Activated CD8-positive, alpha-beta memory T cell treated with anti-CD3 and anti-CD28 coated beads for 48 hours (primary cell): ENCODE measurements around the gene MARVELD1.

ENCODE experiments used
- DNase-seq, 3 experiments: peaks; one replicate each; pipeline ENCODE4 v3.0.0-alpha.2; 2020; ENCODE audit warnings: low read depth in 2 of 3, low spot score in 2 of 3

The MARVELD1 gene

GRCh38 chr10:97721871-97722780 lies 8.6 kb downstream of the MARVELD1 start:
- no peak for DNase-seq

- DNase-seq, result no peak
These were observed 9.5 kb downstream of the MARVELD1 start for GRCh38 chr10:97723001-97723400.

- no peak for DNase-seq
These were observed 10.9 kb downstream of the MARVELD1 start for GRCh38 chr10:97724341-97724941.

GRCh38 chr10:97726636-97727178 lies 13.2 kb downstream of the MARVELD1 start:
- DNase-seq, result no peak

GRCh38 chr10:97729014-97729413 lies 15.5 kb downstream of the MARVELD1 start:
- no peak for DNase-seq

GRCh38 chr10:97731346-97732051 lies 18.0 kb downstream of the MARVELD1 start:
- no peak for DNase-seq

GRCh38 chr10:97732052-97732359 lies 18.5 kb downstream of the MARVELD1 start:
- no peak for DNase-seq

GRCh38 chr10:97733256-97733655 lies 19.7 kb downstream of the MARVELD1 start:
- no peak for DNase-seq

- DNase-seq, result no peak
These were observed 20.5 kb downstream of the MARVELD1 start for GRCh38 chr10:97734021-97734420.

GRCh38 chr10:97736403-97736901 lies 22.9 kb downstream of the MARVELD1 start:
- DNase-seq, result no peak

- peak; percentile 96 to 97 (median 96) for DNase-seq
These were observed 23.6 kb downstream of the MARVELD1 start, which contains the start of gene ZFYVE27 for GRCh38 chr10:97736902-97737769. TSS of gene ZFYVE27 (plus strand) at chr10:97737128. CDS start at chr10:97738478, 1,350 bp downstream.

GRCh38 chr10:97737770-97738265 lies 24.3 kb downstream of the MARVELD1 start:
- DNase-seq, result no peak

- no peak for DNase-seq
These were observed 25.1 kb downstream of the MARVELD1 start for GRCh38 chr10:97738616-97739015.

GRCh38 chr10:97740613-97741012 lies 27.1 kb downstream of the MARVELD1 start:
- no peak for DNase-seq

- DNase-seq, result no peak
These were observed 29.8 kb downstream of the MARVELD1 start for GRCh38 chr10:97743169-97743943.

GRCh38 chr10:97744405-97745035 lies 31.0 kb downstream of the MARVELD1 start:
- no peak for DNase-seq

GRCh38 chr10:97747573-97747972 lies 34.0 kb downstream of the MARVELD1 start:
- DNase-seq, result no peak

GRCh38 chr10:97748116-97748515 lies 34.6 kb downstream of the MARVELD1 start:
- no peak for DNase-seq

- DNase-seq, result no peak
These were observed 39.4 kb downstream of the MARVELD1 start for GRCh38 chr10:97752956-97753355.
